ENCODE data around the gene C1orf210.

C1orf210 gene

DNA sequence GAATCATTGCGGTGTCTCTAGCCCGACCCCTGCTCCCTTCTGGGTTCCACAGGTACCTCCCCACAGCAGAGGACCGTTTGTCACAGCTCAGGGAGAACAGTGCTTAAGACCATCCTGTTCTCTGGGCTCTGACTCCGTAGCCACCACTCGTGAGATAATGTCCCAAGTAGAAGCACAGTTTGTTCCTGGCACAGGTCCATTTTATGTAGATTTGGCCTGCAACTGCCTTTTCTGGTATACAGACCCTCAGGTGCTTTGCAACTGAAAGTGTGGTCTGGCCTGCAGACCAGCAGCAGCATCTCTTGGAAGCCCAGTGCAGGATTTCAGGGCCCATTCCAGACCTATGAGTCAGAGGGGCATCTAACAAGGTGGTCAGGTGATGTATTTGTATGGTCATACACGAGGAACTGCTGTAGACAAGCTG is 44.0 kb downstream of the C1orf210 start:
- DNase-seq: no peak

DNA sequence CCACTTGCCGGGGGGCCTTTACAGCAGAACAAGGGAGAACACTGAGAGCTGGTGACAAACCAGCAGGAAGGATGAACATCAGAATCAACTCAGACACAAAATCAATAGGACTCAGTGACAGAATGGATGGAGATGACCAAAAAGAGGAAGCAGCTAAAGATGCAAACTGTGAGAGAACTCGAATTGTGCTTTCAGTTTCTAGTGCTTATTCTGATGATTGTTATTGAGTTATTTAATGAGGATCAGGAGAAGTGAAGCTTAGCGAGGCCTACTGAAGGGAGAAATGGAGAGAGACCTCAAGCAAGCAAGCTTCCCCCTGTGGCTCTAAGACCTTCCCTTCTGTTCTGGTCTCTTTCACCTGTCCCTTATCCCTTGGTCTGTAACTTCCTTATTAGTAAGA is 45.9 kb downstream of the C1orf210 start:
- DNase-seq: no peak

DNA sequence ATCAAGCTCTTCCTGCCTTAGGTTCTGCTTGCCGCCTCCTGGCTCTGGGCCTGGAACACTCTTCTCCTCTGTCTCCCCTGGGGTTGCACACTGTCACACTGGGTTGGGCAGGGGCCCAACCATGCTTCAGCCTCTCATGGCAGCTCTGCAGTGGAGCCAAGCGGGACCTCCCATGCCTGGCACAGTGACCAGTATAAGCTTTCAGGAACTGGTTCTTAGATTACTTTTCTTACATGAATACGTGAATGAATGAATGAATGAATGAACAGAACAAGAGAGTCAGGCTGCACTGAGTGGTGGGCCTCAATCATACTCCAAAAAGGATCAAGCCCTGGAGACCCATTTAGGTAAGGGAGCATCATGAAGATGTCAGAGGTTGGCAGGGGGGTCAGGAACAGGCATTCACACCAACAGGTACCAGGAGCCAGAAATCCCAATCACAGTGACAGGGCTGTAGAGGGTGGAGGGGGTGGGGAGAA is 46.4 kb downstream of the C1orf210 start:
- no peak for DNase-seq

DNA sequence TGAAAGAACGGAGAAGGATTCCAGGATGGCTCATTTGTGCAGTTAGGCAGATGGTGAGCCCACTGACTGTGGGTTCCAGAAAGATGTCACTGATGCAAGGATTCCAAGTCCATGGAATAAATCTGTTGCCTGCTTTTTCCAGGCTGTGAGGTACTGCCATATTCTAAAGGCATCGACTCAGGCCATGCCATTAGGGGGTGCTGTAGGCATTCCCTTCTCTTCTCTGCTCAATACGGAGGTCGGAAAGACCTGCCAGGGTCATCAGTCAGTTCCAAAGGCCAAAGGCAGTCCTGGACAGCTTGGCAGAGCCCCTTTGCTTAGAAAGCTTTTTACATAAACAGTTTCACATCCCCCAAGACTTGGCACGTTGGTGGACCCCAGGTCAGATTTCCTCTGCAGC is 47.3 kb downstream of the C1orf210 start:
- no peak for DNase-seq

DNA sequence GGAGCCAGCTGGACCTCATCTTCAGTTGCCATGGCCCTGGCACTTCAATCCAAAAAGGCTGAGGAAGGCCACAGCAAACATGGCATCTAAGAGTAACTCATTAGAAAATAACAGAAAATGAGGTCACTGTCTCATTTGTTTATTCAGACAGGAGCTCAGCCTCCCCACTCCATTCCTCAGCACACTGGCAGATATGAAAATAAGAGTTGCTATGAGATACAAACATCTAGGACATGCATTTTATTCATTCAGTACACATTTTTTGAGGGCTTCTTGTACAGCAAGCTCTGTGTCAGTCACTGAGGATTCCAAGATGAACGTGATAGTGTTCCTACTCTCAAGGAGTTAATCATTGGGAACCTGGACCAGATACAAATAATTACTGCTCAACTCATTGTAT is 48.3 kb downstream of the C1orf210 start:
- DNase-seq: no peak

DNA sequence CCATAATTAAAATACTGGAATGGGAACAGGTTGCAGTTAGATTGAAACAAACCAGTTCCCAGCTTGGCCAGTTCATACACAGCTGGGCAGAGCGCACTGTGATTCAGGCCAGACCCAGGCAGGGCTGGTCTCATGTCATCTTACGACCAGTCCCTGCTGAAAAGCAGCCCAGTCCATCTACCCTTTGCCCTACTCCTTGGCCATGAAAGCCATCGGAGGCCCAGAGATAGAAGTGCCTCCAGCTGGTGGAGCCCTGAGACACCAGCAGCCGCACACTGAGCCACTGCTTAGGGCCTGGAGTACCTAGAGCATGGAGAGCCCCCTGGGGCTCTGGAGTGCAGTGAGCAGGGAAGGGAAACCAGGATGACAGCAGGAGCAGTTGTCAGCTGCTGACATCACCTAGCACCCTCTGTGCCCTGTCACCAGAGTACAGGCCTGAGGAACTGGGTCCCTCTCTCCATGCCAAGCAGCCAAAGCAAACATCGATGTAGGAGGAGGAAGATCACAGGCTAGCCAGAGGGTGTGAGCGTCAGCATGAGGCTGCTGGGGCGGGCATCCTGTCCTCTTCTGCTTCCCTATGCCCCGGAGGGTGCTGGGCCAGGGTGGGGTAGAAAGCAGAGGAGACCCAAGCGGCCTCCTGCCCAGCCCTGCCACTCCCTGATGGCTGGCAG is 49.8 kb downstream of the C1orf210 start:
- no peak for DNase-seq

DNA sequence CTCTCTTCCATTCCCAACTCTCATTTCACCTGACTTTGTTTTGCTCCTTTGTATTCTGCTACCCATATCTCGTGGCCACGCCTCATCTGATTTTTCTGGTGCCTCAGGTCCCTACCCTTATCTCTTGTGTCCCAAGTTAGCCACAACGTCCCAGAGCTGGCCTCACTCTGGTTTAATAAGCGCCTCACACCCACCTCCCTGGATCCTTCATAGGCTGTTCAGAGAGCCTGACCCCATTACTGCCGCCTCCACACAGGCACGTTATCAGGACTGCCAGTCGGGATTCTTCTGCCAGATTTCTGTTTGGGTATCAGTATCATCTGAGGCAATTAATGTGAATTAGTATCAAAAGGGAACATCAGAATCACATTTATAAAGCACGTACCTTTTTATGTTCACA is 50.3 kb downstream of the C1orf210 start:
- DNase-seq: no peak

DNA sequence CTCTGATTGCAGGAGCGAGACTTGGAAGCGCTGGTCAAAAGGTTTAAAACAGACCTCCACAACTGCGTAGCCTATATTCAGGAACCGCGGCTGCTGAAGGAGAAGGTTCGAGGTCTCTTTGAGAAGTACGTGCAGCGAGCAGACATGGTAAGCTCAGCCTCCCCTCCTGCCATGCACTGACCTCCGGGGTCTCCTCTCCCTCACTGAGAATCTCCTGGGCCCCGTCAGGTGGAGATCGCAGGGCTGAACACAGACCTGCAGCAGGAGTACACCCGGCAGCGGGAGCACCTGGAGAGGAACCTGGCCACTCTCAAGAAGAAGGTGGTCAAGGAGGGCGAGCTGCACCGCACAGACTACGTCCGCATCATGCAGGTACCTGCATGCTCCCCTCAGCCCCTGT is 51.1 kb downstream of the C1orf210 start:
- DNase-seq: no peak

DNA sequence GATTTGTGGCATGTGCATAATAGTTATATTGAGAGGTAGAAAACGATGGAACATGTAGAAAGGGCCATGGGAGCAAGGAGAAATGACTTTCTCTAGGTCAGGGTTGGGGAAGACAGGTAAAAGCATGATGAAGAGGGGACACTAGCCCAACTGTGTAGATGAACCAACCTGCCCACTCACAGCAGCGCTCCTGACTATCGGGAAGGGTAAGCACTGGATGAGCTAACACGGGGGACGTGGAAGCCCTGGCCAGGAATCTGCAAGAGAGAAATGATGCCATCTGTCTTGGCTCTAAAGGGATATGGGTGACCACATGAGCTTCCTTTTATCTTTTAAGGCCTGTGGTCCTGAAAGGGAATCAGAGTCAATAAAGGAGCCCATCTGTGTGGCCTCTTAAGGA is 51.8 kb downstream of the C1orf210 start:
- DNase-seq: no peak

DNA sequence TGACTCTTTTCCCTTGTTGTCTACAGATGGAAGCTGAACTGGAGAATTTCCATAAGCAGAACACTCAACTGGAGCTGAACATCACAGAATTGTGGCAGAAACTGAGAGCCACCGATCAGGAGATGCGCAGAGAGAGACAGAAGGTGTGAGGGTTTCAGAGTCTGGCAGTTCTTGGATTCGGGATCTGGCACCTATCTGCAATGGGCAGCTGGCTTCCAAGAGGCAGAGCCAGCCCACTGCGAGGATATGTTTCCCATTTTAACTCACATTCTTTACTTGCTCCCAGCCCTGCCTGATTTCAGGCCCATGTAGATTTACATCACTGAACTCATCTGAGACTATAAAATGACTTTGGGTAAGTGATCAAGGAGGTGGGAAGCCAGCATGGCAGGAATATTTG is 52.9 kb downstream of the C1orf210 start:
- DNase-seq: no peak

DNA sequence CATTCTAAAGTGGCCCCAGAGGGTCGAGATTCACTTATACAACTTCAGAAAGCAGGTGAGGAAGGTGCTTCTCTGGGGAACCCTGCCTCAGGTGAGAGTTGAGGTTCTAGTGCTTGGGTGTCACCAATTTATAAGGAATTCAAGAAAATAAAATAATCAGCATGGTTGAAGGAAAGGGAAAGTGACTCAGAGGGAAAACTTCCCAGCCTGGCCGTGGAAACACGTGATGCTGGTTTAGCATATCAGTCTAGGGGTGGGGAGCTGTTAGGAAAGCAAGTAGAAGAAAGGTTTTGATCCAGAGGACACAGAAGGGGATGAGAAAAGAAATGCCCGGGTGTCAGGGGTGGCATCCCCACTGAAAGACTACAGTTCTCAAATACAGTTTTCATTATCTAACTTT is 53.3 kb downstream of the C1orf210 start:
- no peak for DNase-seq
